Measurements from ENCODE around the gene OXA1L.
"Not testable (repeated sequence)": the region's sequence is repeated elsewhere in the genome, so short reads cannot be mapped to it uniquely, and the experiment has no call there.

OXA1L gene

DNA sequence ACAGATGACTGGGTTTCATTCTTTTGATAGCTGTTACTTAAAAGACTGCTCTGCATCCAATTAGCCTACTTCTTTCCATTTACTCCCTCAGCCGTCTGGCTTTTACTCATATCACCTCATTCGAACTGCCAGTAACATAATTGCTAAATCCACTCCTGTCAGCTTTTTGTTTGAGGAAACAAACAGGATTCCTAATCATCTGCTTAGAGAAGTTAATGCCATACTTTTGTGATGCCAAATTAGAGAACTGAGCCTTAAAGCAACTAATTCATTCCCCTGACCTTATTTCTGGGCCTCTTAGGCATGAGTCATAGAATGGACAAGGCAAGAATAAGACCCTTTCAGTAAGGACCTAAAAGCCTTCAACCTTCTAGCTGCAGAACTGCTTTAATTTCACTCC lies 2.9 kb downstream of the OXA1L start:
- TF ChIP-seq, protein P1, sequence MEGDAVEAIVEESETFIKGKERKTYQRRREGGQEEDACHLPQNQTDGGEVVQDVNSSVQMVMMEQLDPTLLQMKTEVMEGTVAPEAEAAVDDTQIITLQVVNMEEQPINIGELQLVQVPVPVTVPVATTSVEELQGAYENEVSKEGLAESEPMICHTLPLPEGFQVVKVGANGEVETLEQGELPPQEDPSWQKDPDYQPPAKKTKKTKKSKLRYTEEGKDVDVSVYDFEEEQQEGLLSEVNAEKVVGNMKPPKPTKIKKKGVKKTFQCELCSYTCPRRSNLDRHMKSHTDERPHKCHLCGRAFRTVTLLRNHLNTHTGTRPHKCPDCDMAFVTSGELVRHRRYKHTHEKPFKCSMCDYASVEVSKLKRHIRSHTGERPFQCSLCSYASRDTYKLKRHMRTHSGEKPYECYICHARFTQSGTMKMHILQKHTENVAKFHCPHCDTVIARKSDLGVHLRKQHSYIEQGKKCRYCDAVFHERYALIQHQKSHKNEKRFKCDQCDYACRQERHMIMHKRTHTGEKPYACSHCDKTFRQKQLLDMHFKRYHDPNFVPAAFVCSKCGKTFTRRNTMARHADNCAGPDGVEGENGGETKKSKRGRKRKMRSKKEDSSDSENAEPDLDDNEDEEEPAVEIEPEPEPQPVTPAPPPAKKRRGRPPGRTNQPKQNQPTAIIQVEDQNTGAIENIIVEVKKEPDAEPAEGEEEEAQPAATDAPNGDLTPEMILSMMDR (IDR thresholded peaks at IDR 0.05; ENCODE audit: borderline replicate concordance, insufficient read depth, low read depth, low read length) = no peak
- no peak overlapping the region for H3K4me3 ChIP-seq (ENCODE audit: low read depth, low read length)

DNA sequence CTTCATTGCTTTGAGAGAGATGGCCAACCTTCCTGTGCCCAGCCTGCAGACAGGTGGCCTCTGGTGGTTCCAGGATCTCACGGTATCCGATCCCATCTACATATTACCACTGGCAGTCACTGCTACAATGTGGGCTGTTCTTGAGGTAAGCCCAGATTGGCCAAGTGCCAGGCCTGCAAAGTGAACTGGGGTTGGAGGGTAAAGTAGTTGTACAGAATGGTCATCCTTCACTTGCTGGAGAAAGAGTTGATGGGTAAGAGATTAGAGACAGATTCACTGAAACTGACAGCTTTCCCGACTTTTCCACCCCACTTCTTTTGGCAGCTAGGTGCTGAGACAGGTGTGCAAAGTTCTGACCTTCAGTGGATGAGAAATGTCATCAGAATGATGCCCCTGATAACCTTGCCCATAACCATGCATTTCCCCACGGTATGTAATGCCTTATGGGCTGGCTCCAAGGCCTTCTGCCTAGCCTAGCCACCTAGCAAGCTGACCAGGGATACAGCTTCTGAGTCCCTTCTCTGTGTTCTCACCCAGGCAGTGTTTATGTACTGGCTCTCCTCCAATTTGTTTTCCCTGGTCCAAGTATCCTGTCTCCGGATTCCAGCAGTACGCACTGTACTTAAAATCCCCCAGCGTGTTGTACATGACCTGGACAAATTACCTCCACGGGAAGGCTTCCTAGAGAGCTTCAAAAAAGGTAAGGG lies 4.1 kb downstream of the OXA1L start:
- H3K4me3 ChIP-seq (ENCODE audit: low read depth, low read length) = no peak overlapping the region
- TF ChIP-seq, protein P1 (IDR thresholded peaks at IDR 0.05; ENCODE audit: borderline replicate concordance, insufficient read depth, low read depth, low read length) = no peak

DNA sequence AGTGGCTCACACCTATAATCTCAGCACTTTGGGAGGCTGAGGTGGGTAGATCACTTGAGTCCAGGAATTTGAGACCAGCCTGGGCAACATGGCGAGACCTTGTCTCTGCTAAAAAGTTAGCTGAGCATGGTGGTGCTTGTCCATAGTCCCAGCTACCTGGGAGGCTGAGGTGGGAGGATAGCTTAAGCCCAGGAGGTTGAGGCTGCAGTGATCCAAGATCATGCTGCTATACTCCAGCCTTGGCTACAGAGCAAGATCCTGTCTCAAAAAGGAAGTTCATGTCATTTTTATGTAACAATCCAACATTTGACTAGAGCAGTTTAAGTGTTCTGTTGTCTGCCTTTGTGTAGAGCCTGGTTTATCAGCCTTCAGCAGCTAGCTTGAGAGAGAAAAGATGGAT lies 6.2 kb downstream of the OXA1L start:
- no peak overlapping the region for H3K4me3 ChIP-seq (ENCODE audit: low read depth, low read length)
- TF ChIP-seq, protein P1 (IDR thresholded peaks at IDR 0.05; ENCODE audit: borderline replicate concordance, insufficient read depth, low read depth, low read length) = no peak

DNA sequence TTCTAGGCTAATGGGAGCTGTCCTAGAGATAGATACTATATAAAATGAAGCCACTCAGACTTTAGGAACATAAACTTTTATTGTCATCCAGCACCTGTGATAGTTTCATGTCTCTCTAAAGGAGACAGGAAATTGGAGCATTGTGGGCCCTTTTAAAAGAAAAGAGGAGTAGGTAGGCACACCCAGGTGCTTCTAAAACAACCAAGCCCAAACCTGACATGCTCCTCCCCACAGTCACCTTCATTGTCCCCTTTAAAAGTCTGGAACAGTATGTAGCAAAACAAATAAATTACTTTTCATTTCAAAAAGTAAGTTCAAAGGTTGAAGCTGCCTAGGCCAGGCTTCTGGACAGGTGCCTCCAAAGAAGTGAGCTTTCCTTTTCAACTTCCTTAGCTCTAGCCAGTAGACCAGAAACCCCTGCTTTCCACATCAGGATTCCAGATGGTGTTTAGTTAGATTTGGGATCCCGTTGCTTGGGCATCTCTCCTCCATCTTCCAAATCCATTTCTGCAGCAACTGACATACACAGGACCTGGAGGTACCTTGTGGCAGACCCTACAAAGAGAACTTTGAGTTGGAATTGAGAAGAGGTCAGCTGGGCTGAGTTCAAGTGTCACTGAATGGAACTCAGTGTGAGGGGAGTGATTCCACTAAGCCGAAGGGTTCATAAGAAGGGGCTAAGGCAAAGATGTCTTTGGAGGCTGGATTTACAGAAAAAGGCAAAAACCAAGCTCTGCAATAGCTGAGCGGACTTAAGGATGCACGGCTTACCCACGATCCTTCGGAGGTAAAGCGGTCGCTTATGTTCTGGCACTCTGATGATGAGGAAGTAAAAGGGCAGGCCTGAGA lies 6.9 kb downstream of the OXA1L start:
- TF ChIP-seq, protein P1 (IDR thresholded peaks at IDR 0.05; ENCODE audit: borderline replicate concordance, insufficient read depth, low read depth, low read length) = no peak
- H3K4me3 ChIP-seq (ENCODE audit: low read depth, low read length) = no peak overlapping the region

DNA sequence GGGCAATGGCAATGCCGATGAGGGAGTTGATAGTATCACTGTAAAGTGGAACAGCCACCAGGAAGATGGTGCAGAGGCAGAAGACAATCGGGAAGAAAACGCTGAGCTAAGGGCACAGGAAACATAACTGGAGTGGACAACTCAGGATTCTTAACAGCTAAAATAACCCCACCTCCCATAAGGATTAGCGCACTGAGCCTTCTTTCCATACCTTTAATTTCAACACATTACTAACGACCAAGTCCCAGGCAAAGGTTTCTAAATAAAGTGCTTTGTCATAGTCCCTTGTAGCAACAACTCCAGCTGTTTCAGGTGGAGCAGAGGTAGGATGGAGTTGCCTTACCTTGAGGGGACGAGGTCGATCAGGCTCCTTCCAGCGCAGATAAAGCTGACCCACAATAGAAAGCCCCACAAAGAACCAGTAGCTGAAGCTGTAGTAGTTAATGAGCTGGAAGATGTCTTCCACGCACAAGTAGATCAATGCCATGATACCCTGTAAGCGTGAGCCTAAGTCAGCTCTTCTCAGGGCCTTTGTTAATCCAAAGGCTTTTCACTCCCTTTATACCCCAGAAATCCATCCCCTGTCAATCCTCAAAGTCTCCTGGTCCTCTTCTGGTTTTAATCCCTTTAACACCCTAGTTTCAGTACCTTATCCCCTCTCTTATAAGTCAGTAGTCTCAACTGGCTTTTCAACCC lies 7.7 kb downstream of the OXA1L start:
- TF ChIP-seq, protein P1 (IDR thresholded peaks at IDR 0.05; ENCODE audit: borderline replicate concordance, insufficient read depth, low read depth, low read length) = no peak
- no peak overlapping the region for H3K4me3 ChIP-seq (ENCODE audit: low read depth, low read length)

DNA sequence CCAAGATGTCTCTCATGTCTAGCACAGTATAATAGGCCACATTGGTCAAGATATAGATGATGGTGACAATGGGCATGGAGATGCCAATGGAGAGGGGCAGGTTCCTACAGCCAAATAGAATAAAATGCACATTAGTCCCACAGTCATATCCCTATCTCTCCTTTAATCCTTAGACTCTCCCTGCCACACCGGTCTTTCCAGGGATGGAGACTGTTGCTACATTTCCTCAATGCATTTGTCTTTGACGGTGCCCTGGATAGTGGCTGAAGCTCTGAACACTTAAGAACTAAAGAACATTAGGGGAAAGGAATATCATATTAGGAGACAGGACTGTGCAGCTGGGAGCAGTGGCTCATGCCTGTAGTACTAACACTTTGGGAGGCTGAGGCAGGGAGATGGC lies 9.7 kb downstream of the OXA1L start:
- TF ChIP-seq, protein P1 (IDR thresholded peaks at IDR 0.05; ENCODE audit: borderline replicate concordance, insufficient read depth, low read depth, low read length) = no peak

DNA sequence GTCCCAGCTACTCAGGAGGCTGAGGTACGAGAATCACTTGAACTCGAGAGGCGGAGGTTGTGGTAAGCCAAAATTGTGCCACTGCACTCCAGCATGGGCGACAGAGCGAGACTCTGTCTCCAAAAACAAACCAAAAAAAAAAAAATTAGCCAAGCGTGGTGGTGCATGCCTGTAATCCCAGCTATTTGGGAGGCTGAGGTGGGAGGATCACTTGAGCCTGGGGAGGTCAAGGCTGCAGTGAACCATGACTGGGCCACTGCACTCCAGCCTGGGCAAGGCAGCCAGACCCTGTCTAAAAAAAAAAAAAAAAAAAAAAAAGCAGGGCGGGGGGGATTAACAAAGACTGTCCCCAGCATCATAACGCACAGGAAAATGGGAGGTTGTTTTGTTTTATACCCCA lies 10.4 kb downstream of the OXA1L start:
- not testable (repeated sequence) for H3K4me3 ChIP-seq (ENCODE audit: low read depth, low read length)

More for the DNA sequence above, 9.7 kb downstream of the OXA1L start:
- H3K4me3 ChIP-seq (ENCODE audit: low read depth, low read length) = no peak overlapping the region
